Spleen (tissue), 7 donors: Measurements from ENCODE around the gene LMX1A.

Experiments used
- CTCF ChIP-seq, 11 experiments: fragments of 200-600 bp in 7 of 11; fragments of 450-650 bp in 4 of 11; sonication (generic) in 4 of 11; IDR thresholded peaks in 8 of 11; conservative IDR thresholded peaks in 3 of 11; 1 replicate in 7 of 11; 2 replicates in 4 of 11; pipeline versions ENCODE4 v1.4.0 to v1.8.0; 2016 to 2021; ENCODE audit warnings: antibody characterized with exemption in 11 of 11, inconsistent platforms in 4 of 11, mild to moderate bottlenecking in 1 of 11
- POLR2A ChIP-seq, 3 donors: fragments of 450-650 bp; IDR thresholded peaks; one replicate each; pipeline ENCODE4 v1.5.1; 2017; ENCODE audit warnings: antibody characterized with exemption in 3 of 3, mild to moderate bottlenecking in 1 of 3
- donor health status: DM: no; HTN: no; CAD: no; lungs with moderate emphysema.
- donor health status: DM: no; HTN: no; CAD: no.
- donor health status: DM: no; HTN: no; CAD: no.

GRCh38 chr1:165371588-165372225 is 15.2 kb upstream of the LMX1A start:
- TF ChIP-seq POLR2A (IDR thresholded peaks at IDR 0.05) (no peak), CTCF (IDR thresholded peaks at IDR 0.05 in 8 of 11, conservative IDR thresholded peaks at IDR 0.05 in 3 of 11) (no peak)
